ENCODE results near the gene LAIR1. TPM values are rescaled to one million over a fixed set of nuclear protein-coding genes. Genes with fewer than 3 reads are reported as not detected.
A peak's percentile ranks its signal among the peaks of the same experiment; 100 is the strongest.
"Not testable (repeated sequence)": the region's sequence is repeated elsewhere in the genome, so short reads cannot be mapped to it uniquely, and the experiment has no call there.

Gene LAIR1
- polyA plus RNA-seq, 6 donors from 2014 or later: 129 to 246 (median 160) TPM

DNA sequence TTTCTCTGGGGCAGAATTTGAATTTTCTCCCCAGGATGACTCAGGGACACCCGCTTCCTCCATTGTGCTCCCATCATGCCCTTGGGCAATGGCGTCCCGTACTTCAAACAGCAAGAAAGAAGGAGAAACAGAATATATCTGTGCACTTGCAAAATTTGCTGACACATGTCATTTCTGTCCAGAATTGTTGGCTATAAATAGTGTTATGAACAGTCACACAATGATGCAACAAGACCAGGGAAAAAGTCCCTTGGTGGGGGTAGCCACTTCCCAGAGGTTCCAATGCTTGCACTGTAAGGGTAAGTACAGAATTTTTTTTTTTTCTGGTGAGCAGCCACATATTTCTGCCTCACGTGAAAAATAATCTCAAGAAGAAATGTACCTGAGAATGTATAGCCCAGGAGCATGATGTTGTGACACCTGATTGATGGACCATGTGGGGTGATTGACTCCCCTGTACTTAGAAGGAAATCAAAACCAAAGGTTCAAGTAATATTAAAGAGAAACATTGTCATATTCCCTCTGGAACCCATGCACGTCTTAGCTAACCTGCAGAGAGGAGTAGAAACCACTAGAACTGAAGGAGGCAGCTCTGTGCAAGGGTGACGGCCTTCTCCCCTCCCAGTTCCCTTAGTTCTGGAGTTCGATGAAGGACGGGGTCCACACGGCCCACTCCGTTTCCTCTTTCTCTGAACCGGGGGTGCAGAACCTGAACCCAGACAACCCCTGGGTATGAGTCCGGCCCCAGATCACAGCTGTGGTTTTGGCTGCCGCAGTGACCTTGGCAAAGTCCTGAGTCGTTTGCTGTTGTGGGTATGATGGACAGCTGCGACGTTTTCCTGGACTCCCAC, 9.3 kb upstream of the LAIR1 start:
- H3K4me3 Mint-ChIP-seq: peak overlapping the region in 7 of 8 donors; percentile 6 to 78 (median 44)
- H3K4me1 Mint-ChIP-seq: peaks cover 41 to 92% (median 63%) of the 10 kb centered on the region in 3 donors
- H3K36me3 Mint-ChIP-seq: no peaks in the 10 kb centered on the region
- H3K9me3 Mint-ChIP-seq: peaks cover 0 to 2% (median 0%) of the 10 kb centered on the region in 7 donors
- DNase-seq: no peak
- no peak for ATAC-seq (ENCODE audit: low read depth in 2 of 2)
- no peaks in the 10 kb centered on the region for H3K27me3 Mint-ChIP-seq
- H3K27ac Mint-ChIP-seq: no peak overlapping the region

DNA sequence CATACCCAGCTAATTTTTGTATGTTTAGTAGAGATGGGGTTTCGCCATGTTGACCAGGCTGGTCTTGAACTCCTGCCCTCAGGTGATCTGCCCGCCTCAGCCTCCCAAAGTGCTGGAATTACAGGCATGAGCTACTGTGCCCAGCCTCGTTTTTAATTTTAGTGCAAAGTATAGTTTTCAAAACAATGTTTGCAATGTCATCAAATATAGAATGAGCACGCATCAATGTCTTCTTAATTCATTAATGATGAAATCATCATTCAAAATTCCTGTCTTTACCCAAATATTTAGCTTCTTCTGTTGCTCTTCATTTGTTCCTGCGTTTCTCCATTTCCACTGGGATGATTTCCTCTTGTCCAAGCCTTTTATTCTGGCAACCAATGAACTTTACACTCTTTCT, 6.7 kb upstream of the LAIR1 start:
- not testable (repeated sequence) for H3K27me3 Mint-ChIP-seq; H3K9me3 Mint-ChIP-seq; H3K36me3 Mint-ChIP-seq; ATAC-seq (ENCODE audit: low read depth in 2 of 2); DNase-seq
- H3K27ac Mint-ChIP-seq: peak overlapping the region in 4 of 6 donors; percentile 53 to 95 (median 82)
- H3K4me3 Mint-ChIP-seq: peak overlapping the region; percentile 65 to 99 (median 92)
- peaks cover 37 to 91% (median 64%) of the 10 kb centered on the region in 3 donors for H3K4me1 Mint-ChIP-seq

DNA sequence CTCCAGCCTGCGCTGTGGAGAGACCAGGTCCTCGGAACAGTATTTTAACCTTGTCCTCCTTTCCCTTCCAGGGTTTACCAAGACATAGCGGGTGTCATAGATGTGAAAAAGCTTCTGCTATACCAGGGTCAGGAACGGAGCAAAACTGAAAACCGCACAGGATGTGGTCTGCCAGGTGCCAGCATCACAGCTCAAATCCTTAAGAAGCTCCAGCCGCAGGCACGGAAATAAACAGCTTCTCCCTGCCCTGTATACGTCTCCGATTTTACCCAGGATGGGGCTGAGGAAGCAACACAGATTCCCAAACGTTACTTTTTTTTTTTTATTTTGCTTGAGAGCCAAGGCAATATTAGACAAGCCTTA, 5.7 kb upstream of the LAIR1 start:
- not testable (repeated sequence) for H3K9me3 Mint-ChIP-seq, H3K27me3 Mint-ChIP-seq, H3K36me3 Mint-ChIP-seq
- ATAC-seq (ENCODE audit: low read depth in 2 of 2): peak; percentile 73
- Mint-ChIP-seq H3K4me3 (peak overlapping the region; percentile 87 to 99 (median 97)), H3K27ac (peak overlapping the region; percentile 55 to 87 (median 80)), H3K4me1 (peaks cover 37 to 91% (median 61%) of the 10 kb centered on the region in 3 donors)
- peak; percentile 63 for DNase-seq

DNA sequence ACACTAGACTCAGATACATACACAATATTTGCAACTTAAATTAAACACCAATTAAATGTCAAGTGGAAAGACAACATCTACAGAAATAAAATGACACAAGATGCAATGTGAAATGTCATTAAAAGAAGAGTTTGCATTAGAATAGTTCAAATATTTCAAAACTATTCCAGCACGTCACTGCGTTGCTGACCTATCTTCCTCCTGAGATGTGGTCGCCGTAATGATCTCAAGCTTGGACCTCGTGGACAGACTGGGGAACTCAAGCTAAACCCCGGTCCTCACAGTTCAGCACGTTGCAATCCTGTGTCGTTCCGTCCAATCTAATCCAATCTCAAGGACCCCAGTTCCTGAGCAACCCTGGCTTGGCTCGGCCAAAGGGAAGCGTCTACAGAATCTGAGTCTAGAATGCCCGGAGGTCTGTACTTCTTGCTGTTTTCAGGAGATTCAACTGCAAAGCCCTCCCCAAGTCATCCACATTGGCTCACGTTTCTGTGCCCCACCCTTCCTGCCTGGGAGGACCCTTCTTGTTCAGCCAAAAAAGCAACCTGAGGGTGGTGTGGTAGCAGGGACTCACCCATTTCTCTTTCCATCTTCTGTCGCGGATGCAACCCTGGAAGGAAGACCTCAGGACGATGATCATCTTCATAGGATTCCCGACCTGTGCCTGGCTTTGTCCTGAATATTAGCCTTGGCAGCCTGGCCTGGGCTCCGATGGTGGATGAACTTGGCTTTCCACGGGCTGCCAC, 5.1 kb upstream of the LAIR1 start:
- DNase-seq, H3K27me3 Mint-ChIP-seq, H3K36me3 Mint-ChIP-seq, H3K9me3 Mint-ChIP-seq: not testable (repeated sequence)
- Mint-ChIP-seq H3K4me3 (peak overlapping the region; percentile 87 to 99 (median 97)), H3K4me1 (peaks cover 39 to 91% (median 57%) of the 10 kb centered on the region in 3 donors), H3K27ac (peak overlapping the region; percentile 67 to 93 (median 84))
- peak in 1 of 2 donors; percentile 20 for ATAC-seq (ENCODE audit: low read depth in 2 of 2)

DNA sequence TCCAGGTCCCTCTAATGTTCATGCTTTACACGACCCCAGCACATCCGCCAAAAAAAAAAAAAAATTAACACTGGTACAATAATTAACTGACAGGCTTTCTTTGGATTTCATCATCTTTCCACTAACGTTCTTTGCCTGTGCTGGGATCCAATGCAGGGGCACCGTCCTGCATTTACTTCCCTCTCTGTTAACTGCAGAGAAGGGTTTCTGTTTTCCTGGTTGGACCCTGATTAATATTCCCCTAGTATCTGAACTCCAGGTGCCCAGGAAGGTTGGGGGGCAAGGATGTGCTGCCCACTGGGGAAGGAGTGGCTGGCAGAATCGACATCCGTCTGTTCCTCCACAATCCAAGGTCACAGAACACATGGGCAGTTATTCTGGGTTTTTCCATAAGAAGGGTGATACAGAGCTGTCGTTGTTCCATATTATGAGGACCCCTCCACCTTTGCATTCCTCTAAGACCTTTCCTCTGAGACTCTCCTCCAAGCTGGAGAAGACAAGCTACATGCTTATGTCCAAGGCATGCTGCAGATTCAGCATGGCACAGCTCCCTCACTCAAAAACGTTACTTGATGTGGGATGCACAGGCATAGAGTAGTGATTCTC, 4.5 kb upstream of the LAIR1 start:
- Mint-ChIP-seq H3K27me3 (no peaks in the 10 kb centered on the region), H3K27ac (peak overlapping the region; percentile 59 to 93 (median 84)), H3K9me3 (no peaks in the 10 kb centered on the region), H3K4me3 (peak overlapping the region; percentile 87 to 99 (median 97)), H3K36me3 (no peaks in the 10 kb centered on the region), H3K4me1 (peaks cover 44 to 91% (median 61%) of the 10 kb centered on the region in 3 donors)
- ATAC-seq (ENCODE audit: low read depth in 2 of 2): no peak
- DNase-seq: no peak

DNA sequence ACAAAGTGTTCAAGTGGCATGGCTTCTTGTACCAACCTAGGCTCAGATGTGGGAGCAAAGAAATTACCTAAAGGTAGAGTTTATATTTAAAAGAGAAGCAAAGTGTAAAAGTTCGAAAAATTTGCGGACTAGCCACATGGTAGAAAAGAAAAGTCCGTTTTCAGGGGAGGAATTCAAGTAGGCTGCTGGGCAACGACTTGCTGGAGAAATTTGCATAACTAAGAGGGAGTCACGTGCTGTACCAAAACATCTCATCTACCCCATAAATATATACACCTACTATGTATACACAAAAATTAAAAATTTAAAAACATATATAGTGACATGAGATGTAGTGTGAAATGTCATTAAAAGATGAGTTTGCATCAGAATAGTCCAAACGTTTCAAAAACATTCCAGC, 2.1 kb upstream of the LAIR1 start:
- Mint-ChIP-seq H3K4me1 (peaks cover 45 to 93% (median 60%) of the 10 kb centered on the region in 3 donors), H3K27me3 (no peaks in the 10 kb centered on the region), H3K27ac (peak overlapping the region in 5 of 6 donors; percentile 59 to 98 (median 83)), H3K9me3 (no peaks in the 10 kb centered on the region), H3K4me3 (peak overlapping the region; percentile 53 to 99 (median 96)), H3K36me3 (peaks cover 10 to 12% of the 10 kb centered on the region in 2 donors)
- DNase-seq (no peak), ATAC-seq (ENCODE audit: low read depth in 2 of 2) (no peak)

DNA sequence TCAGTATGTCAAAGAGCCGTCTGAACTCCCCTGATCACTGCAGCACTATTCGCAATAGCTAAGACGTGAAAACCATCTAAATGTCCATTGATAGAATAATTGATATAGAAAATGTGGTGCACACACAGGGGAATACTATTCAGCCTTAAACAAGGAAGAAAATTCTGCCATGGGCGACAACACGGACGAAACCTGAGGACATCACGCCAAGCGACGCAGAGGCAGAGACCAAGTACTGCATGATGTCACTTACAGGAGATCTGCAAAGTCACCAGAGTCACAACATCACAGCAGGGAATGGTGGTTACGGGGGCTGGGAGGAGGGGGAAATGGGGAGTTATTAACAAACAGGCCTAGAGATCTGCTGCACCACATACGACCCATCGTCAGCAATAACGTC, 1.1 kb upstream of the LAIR1 start:
- Mint-ChIP-seq H3K27ac (peak overlapping the region; percentile 82 to 98 (median 91)), H3K36me3 (peaks cover 10 to 12% of the 10 kb centered on the region in 2 donors), H3K4me3 (peak overlapping the region; percentile 53 to 99 (median 96)), H3K4me1 (peaks cover 51 to 93% (median 64%) of the 10 kb centered on the region in 3 donors)
- not testable (repeated sequence) for ATAC-seq (ENCODE audit: low read depth in 2 of 2); H3K27me3 Mint-ChIP-seq; H3K9me3 Mint-ChIP-seq; DNase-seq

DNA sequence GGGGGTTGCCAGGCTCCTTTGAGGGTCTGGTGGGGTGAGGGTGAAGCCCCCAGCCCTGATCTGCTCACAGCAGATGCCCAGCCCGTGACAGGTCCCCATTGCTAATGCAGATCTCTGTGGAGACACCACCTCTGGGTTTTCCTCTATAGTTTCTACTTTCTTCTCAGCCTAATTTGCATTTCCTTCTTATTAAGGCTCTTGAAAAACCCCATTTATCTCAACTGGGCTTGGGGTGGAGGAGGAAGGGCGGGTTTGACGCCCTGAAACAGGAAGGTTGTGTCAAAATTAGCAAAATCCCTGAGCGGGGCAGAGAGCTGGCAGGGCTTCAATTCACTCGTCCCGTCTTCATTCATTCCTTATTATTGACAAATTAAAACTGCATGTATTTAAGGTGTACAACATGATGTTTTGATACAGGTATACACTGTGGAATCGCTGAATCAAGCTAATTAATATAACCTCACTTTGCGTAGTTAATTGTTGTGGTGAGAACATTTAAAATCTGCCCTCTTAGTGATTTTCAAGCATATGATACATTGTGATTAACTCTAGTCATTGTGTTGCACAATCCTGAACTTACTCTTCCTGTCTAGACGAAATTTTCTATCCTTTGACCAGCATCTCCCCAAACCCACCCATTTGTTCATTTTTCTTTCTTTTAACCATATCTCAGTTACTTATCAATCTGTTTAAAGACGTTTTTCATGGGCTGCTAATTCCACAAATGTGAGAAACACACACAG, 2.9 kb downstream of the LAIR1 start:
- H3K36me3 Mint-ChIP-seq: peaks cover 10 to 12% of the 10 kb centered on the region in 2 donors
- not testable (repeated sequence) for H3K9me3 Mint-ChIP-seq, H3K27me3 Mint-ChIP-seq
- H3K4me3 Mint-ChIP-seq: peak overlapping the region; percentile 93 to 99 (median 97)
- H3K4me1 Mint-ChIP-seq: peaks cover 42 to 72% (median 60%) of the 10 kb centered on the region in 3 donors
- H3K27ac Mint-ChIP-seq: peak overlapping the region; percentile 92 to 98 (median 97)
- peak; percentile 68 to 70 for ATAC-seq (ENCODE audit: low read depth in 2 of 2)
- peak; percentile 40 for DNase-seq

DNA sequence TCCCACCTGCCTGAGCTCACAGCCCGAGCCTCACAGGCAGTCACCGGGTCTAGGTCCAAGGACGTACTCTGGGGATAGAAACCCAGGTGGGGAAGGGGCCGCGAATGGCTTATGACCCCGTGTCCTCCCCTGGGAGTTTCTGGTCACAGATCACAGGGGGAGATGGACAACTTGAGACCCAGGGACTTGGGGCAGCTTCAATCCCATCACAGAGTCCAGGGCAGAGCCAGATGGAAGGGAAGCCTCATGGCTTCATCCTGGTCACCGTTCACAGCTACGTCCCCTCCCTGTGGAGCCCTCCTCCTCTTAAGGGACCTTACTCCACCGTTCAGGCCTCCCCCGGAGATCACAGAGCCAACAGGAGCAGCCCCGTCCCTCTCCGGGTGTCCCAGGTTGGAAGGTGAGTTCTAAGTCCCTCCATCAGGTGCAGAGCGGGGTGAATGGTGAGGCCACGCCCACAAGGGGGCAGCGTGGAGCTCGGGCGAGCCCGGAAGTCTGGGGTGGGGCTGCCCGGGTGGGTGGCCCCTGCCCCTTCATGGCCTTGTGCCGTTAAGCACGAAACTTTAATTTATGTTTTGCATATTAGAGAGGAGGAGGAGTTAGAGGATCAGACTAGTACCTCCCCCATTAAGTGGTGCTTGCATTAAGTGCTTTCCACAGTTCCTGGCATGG, 5.4 kb downstream of the LAIR1 start:
- Mint-ChIP-seq H3K4me3 (peak overlapping the region in 3 of 8 donors; percentile 15 to 47 (median 29)), H3K36me3 (peaks cover 10 to 12% of the 10 kb centered on the region in 2 donors), H3K4me1 (peaks cover 25 to 50% (median 45%) of the 10 kb centered on the region in 3 donors), H3K27ac (peak overlapping the region in 1 of 6 donors; percentile 47)
- ATAC-seq (ENCODE audit: low read depth in 2 of 2) (peak; percentile 76 to 81), DNase-seq (peak; percentile 79)
- not testable (repeated sequence) for H3K9me3 Mint-ChIP-seq, H3K27me3 Mint-ChIP-seq

DNA sequence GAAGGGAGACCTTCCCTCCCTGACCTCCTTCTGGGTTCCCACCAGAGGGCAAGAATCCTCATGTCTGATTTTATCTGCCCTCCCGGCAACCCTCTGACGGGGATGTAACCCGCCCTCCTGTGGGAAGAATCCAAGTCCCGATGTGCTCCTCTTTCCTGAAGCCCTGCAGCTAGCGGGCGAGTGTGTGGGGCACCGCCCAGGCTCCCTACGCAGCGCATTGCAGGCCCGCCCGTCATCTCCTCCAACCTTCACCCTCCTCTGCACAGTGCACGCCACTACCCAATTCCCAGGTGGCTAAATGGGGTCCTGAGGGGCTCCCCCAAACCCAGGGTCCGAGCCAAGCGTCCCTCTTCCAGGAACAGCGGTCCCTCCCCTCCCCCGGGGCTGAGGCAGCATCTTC, 7.3 kb downstream of the LAIR1 start:
- Mint-ChIP-seq H3K4me1 (peaks cover 33 to 51% (median 51%) of the 10 kb centered on the region in 3 donors), H3K4me3 (no peak overlapping the region), H3K27ac (peak overlapping the region in 3 of 6 donors; percentile 13 to 80 (median 28)), H3K36me3 (peaks cover 2 to 4% of the 10 kb centered on the region in 2 donors), H3K27me3 (no peaks in the 10 kb centered on the region), H3K9me3 (no peaks in the 10 kb centered on the region)
- no peak for DNase-seq
- no peak for ATAC-seq (ENCODE audit: low read depth in 2 of 2)

DNA sequence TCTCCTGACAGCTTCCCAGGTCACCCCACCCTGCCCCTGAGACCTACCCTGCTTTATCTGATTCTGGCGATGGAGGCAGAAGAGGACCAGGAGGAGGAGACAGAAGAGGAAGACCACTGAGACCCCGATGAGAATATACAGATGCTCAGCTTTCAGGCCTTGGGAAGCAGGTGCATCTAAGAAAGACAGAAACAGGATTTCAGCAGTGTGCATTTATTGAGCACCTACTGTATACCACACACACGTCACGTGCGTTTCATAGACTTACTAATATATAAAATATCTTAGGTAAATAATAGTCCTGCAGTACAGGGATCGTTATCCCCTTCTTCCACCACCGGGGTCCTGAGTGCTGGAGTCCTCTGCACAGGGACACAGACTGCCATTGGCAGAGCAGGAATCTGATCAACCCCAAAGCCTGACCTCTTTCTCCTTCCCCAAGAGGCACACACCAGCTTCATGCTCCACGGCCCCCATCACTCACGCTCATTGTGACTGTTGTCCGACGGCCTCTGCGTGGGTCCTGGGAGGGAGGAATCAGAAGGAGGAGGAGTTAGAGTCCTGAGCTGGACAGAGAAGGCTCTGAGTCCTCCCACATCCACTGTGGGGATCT, 8.2 kb downstream of the LAIR1 start:
- Mint-ChIP-seq H3K27me3 (no peaks in the 10 kb centered on the region), H3K9me3 (no peaks in the 10 kb centered on the region), H3K27ac (peak overlapping the region in 2 of 6 donors; percentile 67 to 75), H3K4me1 (peaks cover 34 to 51% (median 51%) of the 10 kb centered on the region in 3 donors), H3K36me3 (peaks cover 0 to 4% of the 10 kb centered on the region in 2 donors), H3K4me3 (no peak overlapping the region)
- ATAC-seq (ENCODE audit: low read depth in 2 of 2) (no peak), DNase-seq (no peak)

DNA sequence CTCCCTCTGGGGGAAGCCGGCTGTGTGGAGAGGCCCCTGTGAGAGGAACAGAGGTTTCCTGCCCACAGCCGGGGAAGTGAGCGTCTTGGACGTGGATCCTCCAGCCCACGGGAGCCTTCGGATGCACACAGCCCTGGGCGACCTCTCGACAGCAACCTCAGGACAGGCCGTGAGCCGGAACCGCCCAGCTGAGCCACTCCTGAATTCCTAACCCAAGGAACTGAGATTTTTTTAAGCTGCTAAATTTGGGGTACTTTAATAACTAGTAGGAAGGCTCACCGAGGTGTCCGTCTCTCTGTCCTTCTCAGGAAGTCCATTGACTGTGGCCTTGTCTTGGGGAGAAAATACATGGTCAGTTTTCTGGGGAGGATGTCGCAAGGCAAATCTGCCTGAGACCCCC, 9.1 kb downstream of the LAIR1 start:
- Mint-ChIP-seq H3K4me3 (no peak overlapping the region), H3K9me3 (no peaks in the 10 kb centered on the region), H3K27me3 (no peaks in the 10 kb centered on the region), H3K36me3 (peaks cover 0 to 4% of the 10 kb centered on the region in 2 donors), H3K27ac (peak overlapping the region in 4 of 6 donors; percentile 47 to 90 (median 52)), H3K4me1 (peaks cover 33 to 51% (median 51%) of the 10 kb centered on the region in 3 donors)
- DNase-seq: no peak
- ATAC-seq (ENCODE audit: low read depth in 2 of 2): no peak

All from naive B cell (primary cell).